ENCODE measurements around the gene RBM45. TPM values are rescaled to one million over a fixed set of nuclear protein-coding genes. Genes with fewer than 3 reads are reported as not detected.

RBM45 gene
- polyA plus RNA-seq, 2 of the 4 experiments (the other 2 are of a cell fraction): 15.2 to 20.9 TPM

GRCh38 chr2:178084273-178084672, 28.0 kb upstream of the RBM45 start:
- TF ChIP-seq REST (IDR thresholded peaks at IDR 0.05) (no peak), HOXB5 (CRISPR knock-in tag; IDR thresholded peaks at IDR 0.05) (no peak), ZC3H11A (IDR thresholded peaks at IDR 0.05) (no peak), HDAC2 (IDR thresholded peaks at IDR 0.05) (no peak), CBX2 (IDR thresholded peaks at IDR 0.05; ENCODE audit: borderline replicate concordance, low read depth) (no peak), RNF2 (IDR thresholded peaks at IDR 0.05; ENCODE audit: borderline replicate concordance, low read depth) (no peak), RAD21 (conservative IDR thresholded peaks at IDR 0.05 in 1 of 2, IDR thresholded peaks at IDR 0.05 in 1 of 2) (no peak), PHF8 (IDR thresholded peaks at IDR 0.05; ENCODE audit: borderline replicate concordance, low read depth) (no peak), ZNF302 (CRISPR knock-in tag; IDR thresholded peaks at IDR 0.05) (no peak), CTCF (IDR thresholded peaks at IDR 0.05) (no peak), ZSCAN20 (CRISPR knock-in tag; IDR thresholded peaks at IDR 0.05) (no peak), KDM1A (IDR thresholded peaks at IDR 0.05; ENCODE audit: low read depth) (no peak), MAZ (IDR thresholded peaks at IDR 0.05; ENCODE audit: borderline replicate concordance, low read depth, low read length) (no peak), TP53 (CRISPR knock-in tag; IDR thresholded peaks at IDR 0.05) (no peak), FOSB (CRISPR knock-in tag; IDR thresholded peaks at IDR 0.05) (no peak), E2F6 (IDR thresholded peaks at IDR 0.05; ENCODE audit: borderline replicate concordance, low read depth) (no peak), MAX (IDR thresholded peaks at IDR 0.05) (no peak), JUN (IDR thresholded peaks at IDR 0.05) (no peak), ATOH8 (CRISPR knock-in tag; IDR thresholded peaks at IDR 0.05; ENCODE audit: low read depth) (no peak), MAFK (IDR thresholded peaks at IDR 0.05; ENCODE audit: partially characterized antibody) (no peak)

More at GRCh38 chr2:178084273-178084672, 28.0 kb upstream of the RBM45 start:
- CTCF ChIA-PET: no interaction called here
- ATAC-seq (no peak), DNase-seq (ENCODE audit: low read depth in 1 of 2, low spot score in 1 of 2) (no peak), FAIRE-seq (no peak)
- no peak overlapping the region for H3K4me2 ChIP-seq
- 58% methylated on average over 3 of the region's 3 CpGs for WGBS (ENCODE audit: missing lambda C conversion rate)
- POLR2A ChIA-PET: interaction anchor here (0.6 kb wide), 1 partner anchor 95 kb away, joined by 3 read pairs; no protein-coding TSS in a partner anchor
- H3K9me3 ChIP-seq: no peaks in the 10 kb centered on the region
- H3K4me3 ChIP-seq: no peak overlapping the region
- H3K27ac ChIP-seq: no peak overlapping the region
- H3K4me1 ChIP-seq: no peaks in the 10 kb centered on the region
